Measurements from ENCODE around the gene CYP26B1. TPM values are rescaled to one million over a fixed set of nuclear protein-coding genes. Genes with fewer than 3 reads are reported as not detected.

The CYP26B1 gene
- total and polyA plus RNA-seq, 4 donors: 0.47 to 1.8 (median 0.65) TPM

DNA sequence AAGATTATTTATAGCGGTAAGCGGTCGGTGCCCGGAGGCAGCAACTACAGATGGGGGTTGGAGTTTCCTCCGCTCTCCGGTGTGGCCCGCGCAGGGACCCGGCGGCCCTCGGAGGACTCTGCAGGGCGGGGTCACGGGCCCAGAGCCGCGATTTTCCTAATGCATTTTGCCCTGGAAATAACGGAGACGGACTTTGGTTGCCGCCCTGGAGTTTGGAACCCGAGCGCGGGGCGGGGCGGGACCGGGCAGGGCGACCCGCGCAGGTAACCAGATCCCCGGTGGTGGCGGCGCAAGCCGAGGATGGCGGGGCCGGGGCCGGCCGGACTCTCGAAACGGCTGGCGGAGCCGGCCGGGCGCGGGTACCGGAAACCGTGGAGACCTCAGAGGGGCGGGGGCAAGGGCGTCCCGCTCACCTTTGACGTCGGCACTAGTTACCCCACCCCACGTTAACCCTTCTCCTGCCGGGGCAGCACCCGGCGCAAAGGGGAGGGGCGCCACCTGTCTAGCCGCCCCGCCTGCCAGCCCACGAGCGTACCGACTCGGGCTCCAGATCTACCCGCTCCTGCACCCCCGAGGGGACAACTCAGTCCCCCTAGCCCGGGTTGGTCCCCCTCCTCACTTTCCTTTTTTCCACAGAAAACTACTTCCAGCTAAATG lies 2.9 kb downstream of the CYP26B1 start:
- H3K9me3 ChIP-seq (ENCODE audit: control insufficient read depth in 4 of 4, low read length in 3 of 4): peaks cover 0 to 7% (median 0%) of the 10 kb centered on the region in 4 donors
- no peak overlapping the region for H3K9ac ChIP-seq (ENCODE audit: low read depth in 1 of 2, low read length in 2 of 2)
- WGBS: 1% methylated on average over 63 of the region's 63 CpGs
- no peak overlapping the region for H3K27ac ChIP-seq (ENCODE audit: low read depth in 1 of 2, low read length in 2 of 2)
- peak; percentile 12 for TF ChIP-seq HNF4G (IDR thresholded peaks at IDR 0.05)
- TF ChIP-seq RAD21 (IDR thresholded peaks at IDR 0.05): no peak
- TF ChIP-seq RXRA (IDR thresholded peaks at IDR 0.05): peak in 1 of 2 donors; percentile 28
- TF ChIP-seq HNF4A (conservative IDR thresholded peaks at IDR 0.05): peak; percentile 65 to 83
- no peak for TF ChIP-seq TAF1 (conservative IDR thresholded peaks at IDR 0.05)
- DNase-seq (ENCODE audit: low spot score): peak; percentile 37
- no peaks in the 10 kb centered on the region for H3K36me3 ChIP-seq (ENCODE audit: control insufficient read depth in 4 of 4, insufficient read depth in 3 of 4, low read depth in 1 of 4, low read length in 3 of 4)
- peaks cover 4 to 8% (median 7%) of the 10 kb centered on the region in 4 donors for H3K27me3 ChIP-seq (ENCODE audit: control insufficient read depth in 4 of 4, insufficient read depth in 4 of 4, low read length in 3 of 4)
- peaks cover 29 to 63% (median 41%) of the 10 kb centered on the region in 4 donors for H3K4me1 ChIP-seq (ENCODE audit: control insufficient read depth in 4 of 4, insufficient read depth in 4 of 4, low read length in 3 of 4)
- peak overlapping the region in 2 of 3 donors; percentile 37 to 47 for H3K4me3 ChIP-seq (ENCODE audit: low read depth in 1 of 3, low read length in 3 of 3)

- DNase-seq (ENCODE audit: low spot score): peak; percentile 22
- Histone ChIP-seq H3K9ac (ENCODE audit: low read depth in 1 of 2, low read length in 2 of 2) (no peak overlapping the region), H3K27me3 (ENCODE audit: control insufficient read depth in 4 of 4, insufficient read depth in 4 of 4, low read length in 3 of 4) (peaks cover 4 to 8% (median 7%) of the 10 kb centered on the region in 4 donors), H3K4me3 (ENCODE audit: low read depth in 1 of 3, low read length in 3 of 3) (peak overlapping the region in 1 of 3 donors; percentile 47), H3K36me3 (ENCODE audit: control insufficient read depth in 4 of 4, insufficient read depth in 3 of 4, low read depth in 1 of 4, low read length in 3 of 4) (no peaks in the 10 kb centered on the region), H3K9me3 (ENCODE audit: control insufficient read depth in 4 of 4, low read length in 3 of 4) (peaks cover 0 to 7% (median 0%) of the 10 kb centered on the region in 4 donors), H3K27ac (ENCODE audit: low read depth in 1 of 2, low read length in 2 of 2) (no peak overlapping the region), H3K4me1 (ENCODE audit: control insufficient read depth in 4 of 4, insufficient read depth in 4 of 4, low read length in 3 of 4) (peaks cover 27 to 58% (median 37%) of the 10 kb centered on the region in 4 donors)
- 12% methylated on average over 23 of the region's 23 CpGs for WGBS
- TF ChIP-seq HNF4A (conservative IDR thresholded peaks at IDR 0.05): no peak
- TF ChIP-seq YY1 (IDR thresholded peaks at IDR 0.05): no peak
- TF ChIP-seq MAX (IDR thresholded peaks at IDR 0.05): no peak
These were observed 3.4 kb downstream of the CYP26B1 start for GRCh38 chr2:72144274-72144631.

- H3K27ac ChIP-seq (ENCODE audit: low read depth in 1 of 2, low read length in 2 of 2): no peak overlapping the region
- peaks cover 4 to 8% (median 7%) of the 10 kb centered on the region in 4 donors for H3K27me3 ChIP-seq (ENCODE audit: control insufficient read depth in 4 of 4, insufficient read depth in 4 of 4, low read length in 3 of 4)
- TF ChIP-seq MAX (IDR thresholded peaks at IDR 0.05) (no peak), REST (IDR thresholded peaks at IDR 0.05) (no peak), RAD21 (IDR thresholded peaks at IDR 0.05) (no peak), RXRA (IDR thresholded peaks at IDR 0.05) (no peak), HNF4G (IDR thresholded peaks at IDR 0.05) (no peak), ATF3 (IDR thresholded peaks at IDR 0.05) (no peak), FOXA1 (IDR thresholded peaks at IDR 0.05) (no peak), GABPA (IDR thresholded peaks at IDR 0.05 in 1 of 2, conservative IDR thresholded peaks at IDR 0.05 in 1 of 2) (no peak), NR2F2 (IDR thresholded peaks at IDR 0.05) (no peak), CTCF (IDR thresholded peaks at IDR 0.05; ENCODE audit: low read depth, low read length, missing input control) (no peak), FOXA2 (IDR thresholded peaks at IDR 0.05) (no peak), EGR1 (IDR thresholded peaks at IDR 0.05; ENCODE audit: low read depth in 2 of 2) (no peak), HNF4A (conservative IDR thresholded peaks at IDR 0.05) (no peak), JUND (IDR thresholded peaks at IDR 0.05) (no peak)
- H3K4me3 ChIP-seq (ENCODE audit: low read depth in 1 of 3, low read length in 3 of 3): peak overlapping the region in 1 of 3 donors; percentile 47
- peaks cover 0 to 7% (median 0%) of the 10 kb centered on the region in 4 donors for H3K9me3 ChIP-seq (ENCODE audit: control insufficient read depth in 4 of 4, low read length in 3 of 4)
- DNase-seq (ENCODE audit: low spot score): peak; percentile 34
- H3K36me3 ChIP-seq (ENCODE audit: control insufficient read depth in 4 of 4, insufficient read depth in 3 of 4, low read depth in 1 of 4, low read length in 3 of 4): no peaks in the 10 kb centered on the region
- H3K4me1 ChIP-seq (ENCODE audit: control insufficient read depth in 4 of 4, insufficient read depth in 4 of 4, low read length in 3 of 4): peaks cover 27 to 55% (median 35%) of the 10 kb centered on the region in 4 donors
- 24% methylated on average over 65 of the region's 65 CpGs for WGBS
- no peak overlapping the region for H3K9ac ChIP-seq (ENCODE audit: low read depth in 1 of 2, low read length in 2 of 2)
These were observed 4.0 kb downstream of the CYP26B1 start for GRCh38 chr2:72143441-72144273.

All from liver (tissue), 9 donors.